SK-N-SH treated with all-trans-retinoic acid at 6 μM for 48 hours (cell line): ENCODE data around the gene OLFM1.

ENCODE experiments used
- ARNTL ChIP-seq: fragments of 450-650 bp; formaldehyde crosslinking; IDR thresholded peaks from 2 replicates; pipeline ENCODE4 v1.5.0; 2020; ENCODE audit warnings: low read depth, mild to moderate bottlenecking, moderate library complexity, borderline replicate concordance
- BACH2 ChIP-seq: fragments of 250-450 bp; sonication (Bioruptor Pico); IDR thresholded peaks from 2 replicates; pipeline ENCODE4 v1.9.0; 2021; ENCODE audit warnings: mild to moderate bottlenecking, borderline replicate concordance
- CREB5 ChIP-seq: fragments of 250-450 bp; sonication (Bioruptor Pico); IDR thresholded peaks from 2 replicates; pipeline ENCODE4 v1.5.1; 2020; ENCODE audit warnings: low read depth, mild to moderate bottlenecking, moderate library complexity
- GLIS3 ChIP-seq: fragments of 250-450 bp; sonication (Bioruptor Pico); IDR thresholded peaks from 2 replicates; pipeline ENCODE4 v1.5.0; 2020; ENCODE audit warnings: mild to moderate bottlenecking, moderate library complexity
- ISL1 ChIP-seq: fragments of 250-450 bp; sonication (Bioruptor Pico); IDR thresholded peaks from 2 replicates; pipeline ENCODE4 v2.1.2; 2022; ENCODE audit warnings: mild to moderate bottlenecking, moderate library complexity
- PPARA ChIP-seq: fragments of 250-450 bp; sonication (Bioruptor Pico); IDR thresholded peaks from 2 replicates; pipeline ENCODE4 v1.5.0; 2020; ENCODE audit warnings: mild to moderate bottlenecking, borderline replicate concordance
- ZNF70 ChIP-seq: fragments of 450-650 bp; formaldehyde crosslinking; IDR thresholded peaks from 2 replicates; pipeline ENCODE4 v1.5.0; 2020; ENCODE audit warnings: mild to moderate bottlenecking, moderate library complexity
- ZNF8 ChIP-seq: fragments of 450-650 bp; formaldehyde crosslinking; IDR thresholded peaks from 2 replicates; pipeline ENCODE4 v1.5.0; 2020; ENCODE audit warnings: mild to moderate bottlenecking, moderate library complexity
- TF ChIP-seq, protein P1 (sequence below): fragments of 250-450 bp; sonication (Bioruptor Pico); IDR thresholded peaks from 2 replicates; pipeline ENCODE4 v1.8.0; 2020; ENCODE audit warnings: mild to moderate bottlenecking, moderate library complexity, borderline replicate concordance

- TF ChIP-seq CREB5 (CRISPR knock-in tag) (no peak), ISL1 (CRISPR knock-in tag) (no peak), GLIS3 (CRISPR knock-in tag) (no peak), ZNF8 (CRISPR knock-in tag) (no peak), ZNF70 (CRISPR knock-in tag) (no peak), ARNTL (CRISPR knock-in tag) (no peak), BACH2 (CRISPR knock-in tag) (no peak), PPARA (no peak)
- TF ChIP-seq, protein P1, sequence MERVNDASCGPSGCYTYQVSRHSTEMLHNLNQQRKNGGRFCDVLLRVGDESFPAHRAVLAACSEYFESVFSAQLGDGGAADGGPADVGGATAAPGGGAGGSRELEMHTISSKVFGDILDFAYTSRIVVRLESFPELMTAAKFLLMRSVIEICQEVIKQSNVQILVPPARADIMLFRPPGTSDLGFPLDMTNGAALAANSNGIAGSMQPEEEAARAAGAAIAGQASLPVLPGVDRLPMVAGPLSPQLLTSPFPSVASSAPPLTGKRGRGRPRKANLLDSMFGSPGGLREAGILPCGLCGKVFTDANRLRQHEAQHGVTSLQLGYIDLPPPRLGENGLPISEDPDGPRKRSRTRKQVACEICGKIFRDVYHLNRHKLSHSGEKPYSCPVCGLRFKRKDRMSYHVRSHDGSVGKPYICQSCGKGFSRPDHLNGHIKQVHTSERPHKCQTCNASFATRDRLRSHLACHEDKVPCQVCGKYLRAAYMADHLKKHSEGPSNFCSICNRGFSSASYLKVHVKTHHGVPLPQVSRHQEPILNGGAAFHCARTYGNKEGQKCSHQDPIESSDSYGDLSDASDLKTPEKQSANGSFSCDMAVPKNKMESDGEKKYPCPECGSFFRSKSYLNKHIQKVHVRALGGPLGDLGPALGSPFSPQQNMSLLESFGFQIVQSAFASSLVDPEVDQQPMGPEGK (CRISPR knock-in tag), result no peak
Observed at GRCh38 chr9:135138078-135138855, 50.8 kb downstream of the OLFM1 start.
